Measurements from ENCODE around the gene PER2. TPM values are rescaled to one million over a fixed set of nuclear protein-coding genes. Genes with fewer than 3 reads are reported as not detected.
"Not testable (repeated sequence)": the region's sequence is repeated elsewhere in the genome, so short reads cannot be mapped to it uniquely, and the experiment has no call there.

The PER2 gene
- total RNA-seq, 1 donor from 2014 or later = 14.0 TPM

GRCh38 chr2:238314576-238314975 is 26.2 kb upstream of the PER2 start:
- TF ChIP-seq, protein P1, sequence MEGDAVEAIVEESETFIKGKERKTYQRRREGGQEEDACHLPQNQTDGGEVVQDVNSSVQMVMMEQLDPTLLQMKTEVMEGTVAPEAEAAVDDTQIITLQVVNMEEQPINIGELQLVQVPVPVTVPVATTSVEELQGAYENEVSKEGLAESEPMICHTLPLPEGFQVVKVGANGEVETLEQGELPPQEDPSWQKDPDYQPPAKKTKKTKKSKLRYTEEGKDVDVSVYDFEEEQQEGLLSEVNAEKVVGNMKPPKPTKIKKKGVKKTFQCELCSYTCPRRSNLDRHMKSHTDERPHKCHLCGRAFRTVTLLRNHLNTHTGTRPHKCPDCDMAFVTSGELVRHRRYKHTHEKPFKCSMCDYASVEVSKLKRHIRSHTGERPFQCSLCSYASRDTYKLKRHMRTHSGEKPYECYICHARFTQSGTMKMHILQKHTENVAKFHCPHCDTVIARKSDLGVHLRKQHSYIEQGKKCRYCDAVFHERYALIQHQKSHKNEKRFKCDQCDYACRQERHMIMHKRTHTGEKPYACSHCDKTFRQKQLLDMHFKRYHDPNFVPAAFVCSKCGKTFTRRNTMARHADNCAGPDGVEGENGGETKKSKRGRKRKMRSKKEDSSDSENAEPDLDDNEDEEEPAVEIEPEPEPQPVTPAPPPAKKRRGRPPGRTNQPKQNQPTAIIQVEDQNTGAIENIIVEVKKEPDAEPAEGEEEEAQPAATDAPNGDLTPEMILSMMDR (conservative IDR thresholded peaks at IDR 0.05) = no peak
- H3K9me3 Mint-ChIP-seq = no peaks in the 10 kb centered on the region
- no peak overlapping the region for H3K4me3 Mint-ChIP-seq
- H3K36me3 Mint-ChIP-seq = no peaks in the 10 kb centered on the region
- H3K27me3 Mint-ChIP-seq = peaks cover 3% of the 10 kb centered on the region
- H3K27ac Mint-ChIP-seq = no peak overlapping the region
- peaks cover under 1% of the 10 kb centered on the region for H3K4me1 Mint-ChIP-seq (ENCODE audit: unreplicated experiment)
- no peak for DNase-seq (ENCODE audit: extremely low spot score, unreplicated experiment)

- no peak overlapping the region for H3K4me3 Mint-ChIP-seq
- H3K36me3 Mint-ChIP-seq = no peaks in the 10 kb centered on the region
- no peak overlapping the region for H3K27ac Mint-ChIP-seq
- H3K4me1 Mint-ChIP-seq (ENCODE audit: unreplicated experiment) = no peaks in the 10 kb centered on the region
- DNase-seq (ENCODE audit: extremely low spot score, unreplicated experiment) = no peak
- peaks cover 3% of the 10 kb centered on the region for H3K27me3 Mint-ChIP-seq
- no peaks in the 10 kb centered on the region for H3K9me3 Mint-ChIP-seq
- TF ChIP-seq, protein P1 (conservative IDR thresholded peaks at IDR 0.05) = no peak
These were observed 25.6 kb upstream of the PER2 start for GRCh38 chr2:238313991-238314350.

DNA sequence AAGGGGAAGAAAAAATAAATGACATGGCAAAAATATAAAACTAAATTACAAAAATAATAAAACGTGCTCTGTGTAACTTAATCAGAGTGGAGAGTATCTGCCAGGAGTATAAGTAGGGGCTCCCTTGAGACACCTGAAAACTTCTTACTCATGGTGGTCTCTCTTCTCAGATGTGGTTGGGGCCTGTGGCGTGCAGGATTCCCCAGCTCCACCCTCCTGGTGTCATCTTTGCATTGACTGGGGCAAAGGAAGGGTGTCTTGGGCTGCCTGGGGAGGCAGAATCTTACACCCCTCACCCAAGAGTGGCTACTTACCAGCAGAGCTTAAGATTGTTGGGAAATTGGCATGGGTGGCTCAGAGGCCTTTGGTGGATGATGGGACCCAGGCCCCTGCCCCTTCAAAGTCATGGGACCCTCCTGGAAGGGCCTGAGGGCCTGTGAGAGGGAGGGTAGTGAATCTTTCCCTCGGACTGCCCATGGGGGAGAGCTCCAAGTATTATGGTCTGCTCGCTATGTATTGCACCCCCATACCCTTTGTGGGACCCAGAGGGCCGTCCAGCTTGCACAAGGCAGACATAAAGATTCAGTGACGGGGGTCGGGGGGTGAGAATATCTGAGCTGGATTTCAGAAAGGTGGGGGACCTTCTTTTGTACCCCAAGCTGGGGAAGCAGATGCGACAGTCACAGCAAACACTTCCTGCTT is 25.0 kb upstream of the PER2 start:
- Mint-ChIP-seq H3K9me3 (no peaks in the 10 kb centered on the region), H3K27ac (no peak overlapping the region), H3K36me3 (no peaks in the 10 kb centered on the region), H3K4me3 (no peak overlapping the region), H3K4me1 (ENCODE audit: unreplicated experiment) (no peaks in the 10 kb centered on the region), H3K27me3 (peaks cover 3% of the 10 kb centered on the region)
- DNase-seq (ENCODE audit: extremely low spot score, unreplicated experiment) = no peak
- TF ChIP-seq, protein P1 (conservative IDR thresholded peaks at IDR 0.05) = no peak

- H3K27me3 Mint-ChIP-seq; H3K4me1 Mint-ChIP-seq (ENCODE audit: unreplicated experiment); H3K9me3 Mint-ChIP-seq; DNase-seq (ENCODE audit: extremely low spot score, unreplicated experiment); H3K27ac Mint-ChIP-seq; H3K4me3 Mint-ChIP-seq; H3K36me3 Mint-ChIP-seq: not testable (repeated sequence)
These were observed 22.3 kb upstream of the PER2 start for GRCh38 chr2:238310721-238311120.

DNA sequence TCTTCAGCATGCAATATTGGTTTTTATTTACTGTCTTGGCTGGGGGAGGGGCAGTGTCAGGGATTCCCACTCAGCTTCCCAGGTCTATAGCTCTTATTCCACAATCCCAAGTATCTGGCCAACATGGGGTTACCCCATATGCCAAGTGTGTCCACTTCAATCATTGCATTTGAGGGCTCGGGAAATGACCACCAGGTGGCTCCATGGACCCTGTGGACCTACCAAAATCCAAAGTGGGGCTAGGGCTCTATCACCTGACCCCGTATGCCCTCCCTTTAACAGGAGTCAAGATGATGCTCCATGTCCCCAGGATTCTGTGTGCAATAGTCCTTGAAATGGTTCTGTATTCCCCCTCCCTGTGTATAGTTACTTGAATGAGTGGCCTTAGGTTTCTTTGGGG is 19.8 kb upstream of the PER2 start:
- Mint-ChIP-seq H3K4me3 (no peak overlapping the region), H3K27me3 (peaks cover 4% of the 10 kb centered on the region), H3K4me1 (ENCODE audit: unreplicated experiment) (no peaks in the 10 kb centered on the region), H3K36me3 (no peaks in the 10 kb centered on the region), H3K9me3 (no peaks in the 10 kb centered on the region), H3K27ac (no peak overlapping the region)
- TF ChIP-seq, protein P1 (conservative IDR thresholded peaks at IDR 0.05) = peak; percentile 35
- no peak for DNase-seq (ENCODE audit: extremely low spot score, unreplicated experiment)

DNA sequence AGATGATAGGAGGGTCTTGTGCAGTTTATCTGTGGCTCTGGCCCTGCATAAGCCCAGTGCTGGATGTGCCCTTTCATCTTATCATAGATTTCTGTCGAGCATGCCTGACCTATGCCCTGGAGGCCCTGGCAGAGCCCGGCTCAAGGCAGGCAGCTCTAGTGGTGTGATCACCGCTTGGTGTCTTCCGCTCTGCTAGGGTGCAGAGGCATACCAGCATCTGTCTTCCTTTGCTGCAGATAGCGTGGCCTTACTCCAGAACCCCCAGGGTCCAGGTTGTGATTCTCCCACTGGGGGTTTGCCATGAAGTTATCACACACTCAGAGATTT is 18.2 kb upstream of the PER2 start:
- no peaks in the 10 kb centered on the region for H3K4me1 Mint-ChIP-seq (ENCODE audit: unreplicated experiment)
- H3K4me3 Mint-ChIP-seq = no peak overlapping the region
- H3K9me3 Mint-ChIP-seq = no peaks in the 10 kb centered on the region
- peaks cover 6% of the 10 kb centered on the region for H3K27me3 Mint-ChIP-seq
- no peak overlapping the region for H3K27ac Mint-ChIP-seq
- no peaks in the 10 kb centered on the region for H3K36me3 Mint-ChIP-seq
- TF ChIP-seq, protein P1 (conservative IDR thresholded peaks at IDR 0.05) = no peak
- DNase-seq (ENCODE audit: extremely low spot score, unreplicated experiment) = no peak
